ENCODE measurements around the gene SGMS1.

SGMS1 gene

DNA sequence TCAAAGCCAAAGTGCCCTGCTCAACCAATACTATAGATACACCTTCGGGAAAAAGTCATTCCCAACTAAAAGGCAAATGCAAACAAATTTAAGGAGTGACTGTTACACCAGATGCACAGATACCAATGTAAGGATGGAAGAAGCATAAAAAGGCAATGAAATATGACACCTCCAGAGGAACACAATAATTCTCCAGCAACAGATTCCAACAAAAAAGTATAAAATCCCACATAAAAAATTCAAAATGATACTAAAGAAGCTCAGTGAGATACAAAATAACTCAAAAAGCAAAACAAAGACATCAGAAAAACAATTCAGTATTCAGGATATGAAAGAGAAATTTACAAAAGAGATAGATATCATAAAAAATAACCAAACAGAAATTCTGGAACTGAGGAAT lies 328.4 kb downstream of the SGMS1 start:
- Histone ChIP-seq H3F3A (ENCODE audit: control insufficient read depth, insufficient read depth) (no peaks in the 10 kb centered on the region), H3K27me3 (ENCODE audit: control insufficient read depth, low read length) (no peaks in the 10 kb centered on the region), H3K4me2 (ENCODE audit: low read length) (no peak overlapping the region), H3K9me2 (replicated peaks; ENCODE audit: control insufficient read depth, low read length) (no peaks in the 10 kb centered on the region), H3K79me2 (ENCODE audit: control insufficient read depth, low read length) (no peaks in the 10 kb centered on the region), H3K27ac (ENCODE audit: low read depth, low read length) (no peak overlapping the region), H3K4me1 (ENCODE audit: control insufficient read depth, low read length) (no peaks in the 10 kb centered on the region), H4K20me1 (ENCODE audit: control insufficient read depth, insufficient read depth, low read depth, low read length) (no peaks in the 10 kb centered on the region), H3K36me3 (ENCODE audit: control insufficient read depth, low read length) (no peaks in the 10 kb centered on the region), H3K9me3 (ENCODE audit: control insufficient read depth, insufficient read depth, low read length) (no peaks in the 10 kb centered on the region; the same call in 1 of the 2 replicates), H3K4me3 (ENCODE audit: low read length) (no peak overlapping the region)
- no peak for TF ChIP-seq EZH2phosphoT487 (IDR thresholded peaks at IDR 0.05; ENCODE audit: borderline replicate concordance, low read length)

DNA sequence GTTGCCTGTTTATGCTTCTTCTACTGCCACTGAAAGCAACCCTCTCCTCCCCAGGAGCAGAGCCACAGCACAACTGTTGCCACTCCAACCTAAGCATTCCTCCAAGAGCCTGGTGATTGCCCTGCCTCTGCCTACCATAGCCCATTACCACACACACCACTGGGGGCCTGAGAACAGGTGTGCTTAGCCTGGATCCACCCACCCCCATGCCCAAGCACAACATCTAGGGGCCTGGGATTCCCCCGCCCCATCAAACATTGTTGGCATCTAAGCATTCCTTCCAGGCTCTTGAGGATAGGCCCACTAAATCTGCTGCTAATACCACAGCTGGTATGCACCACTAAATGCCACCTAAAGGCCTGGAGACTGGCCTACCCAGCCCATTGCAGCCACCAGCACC lies 329.2 kb downstream of the SGMS1 start:
- no peak overlapping the region for H3K4me3 ChIP-seq (ENCODE audit: low read length)
- H3K4me1 ChIP-seq (ENCODE audit: control insufficient read depth, low read length), result no peaks in the 10 kb centered on the region
- no peak overlapping the region for H3K27ac ChIP-seq (ENCODE audit: low read depth, low read length)
- H3K9me3 ChIP-seq (ENCODE audit: control insufficient read depth, insufficient read depth, low read length), result no peaks in the 10 kb centered on the region; the same call in 1 of the 2 replicates
- no peaks in the 10 kb centered on the region for H3F3A ChIP-seq (ENCODE audit: control insufficient read depth, insufficient read depth)
- no peaks in the 10 kb centered on the region for H3K27me3 ChIP-seq (ENCODE audit: control insufficient read depth, low read length)
- TF ChIP-seq EZH2phosphoT487 (IDR thresholded peaks at IDR 0.05; ENCODE audit: borderline replicate concordance, low read length), result no peak
- TF ChIP-seq, protein P1, sequence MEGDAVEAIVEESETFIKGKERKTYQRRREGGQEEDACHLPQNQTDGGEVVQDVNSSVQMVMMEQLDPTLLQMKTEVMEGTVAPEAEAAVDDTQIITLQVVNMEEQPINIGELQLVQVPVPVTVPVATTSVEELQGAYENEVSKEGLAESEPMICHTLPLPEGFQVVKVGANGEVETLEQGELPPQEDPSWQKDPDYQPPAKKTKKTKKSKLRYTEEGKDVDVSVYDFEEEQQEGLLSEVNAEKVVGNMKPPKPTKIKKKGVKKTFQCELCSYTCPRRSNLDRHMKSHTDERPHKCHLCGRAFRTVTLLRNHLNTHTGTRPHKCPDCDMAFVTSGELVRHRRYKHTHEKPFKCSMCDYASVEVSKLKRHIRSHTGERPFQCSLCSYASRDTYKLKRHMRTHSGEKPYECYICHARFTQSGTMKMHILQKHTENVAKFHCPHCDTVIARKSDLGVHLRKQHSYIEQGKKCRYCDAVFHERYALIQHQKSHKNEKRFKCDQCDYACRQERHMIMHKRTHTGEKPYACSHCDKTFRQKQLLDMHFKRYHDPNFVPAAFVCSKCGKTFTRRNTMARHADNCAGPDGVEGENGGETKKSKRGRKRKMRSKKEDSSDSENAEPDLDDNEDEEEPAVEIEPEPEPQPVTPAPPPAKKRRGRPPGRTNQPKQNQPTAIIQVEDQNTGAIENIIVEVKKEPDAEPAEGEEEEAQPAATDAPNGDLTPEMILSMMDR (IDR thresholded peaks at IDR 0.05; ENCODE audit: low read depth, low read length, poor library complexity, severe bottlenecking), result no peak
- H3K4me2 ChIP-seq (ENCODE audit: low read length), result no peak overlapping the region
- H3K36me3 ChIP-seq (ENCODE audit: control insufficient read depth, low read length), result no peaks in the 10 kb centered on the region
- H3K9me2 ChIP-seq (replicated peaks; ENCODE audit: control insufficient read depth, low read length), result no peaks in the 10 kb centered on the region
- no peaks in the 10 kb centered on the region for H4K20me1 ChIP-seq (ENCODE audit: control insufficient read depth, insufficient read depth, low read depth, low read length)
- no peaks in the 10 kb centered on the region for H3K79me2 ChIP-seq (ENCODE audit: control insufficient read depth, low read length)

DNA sequence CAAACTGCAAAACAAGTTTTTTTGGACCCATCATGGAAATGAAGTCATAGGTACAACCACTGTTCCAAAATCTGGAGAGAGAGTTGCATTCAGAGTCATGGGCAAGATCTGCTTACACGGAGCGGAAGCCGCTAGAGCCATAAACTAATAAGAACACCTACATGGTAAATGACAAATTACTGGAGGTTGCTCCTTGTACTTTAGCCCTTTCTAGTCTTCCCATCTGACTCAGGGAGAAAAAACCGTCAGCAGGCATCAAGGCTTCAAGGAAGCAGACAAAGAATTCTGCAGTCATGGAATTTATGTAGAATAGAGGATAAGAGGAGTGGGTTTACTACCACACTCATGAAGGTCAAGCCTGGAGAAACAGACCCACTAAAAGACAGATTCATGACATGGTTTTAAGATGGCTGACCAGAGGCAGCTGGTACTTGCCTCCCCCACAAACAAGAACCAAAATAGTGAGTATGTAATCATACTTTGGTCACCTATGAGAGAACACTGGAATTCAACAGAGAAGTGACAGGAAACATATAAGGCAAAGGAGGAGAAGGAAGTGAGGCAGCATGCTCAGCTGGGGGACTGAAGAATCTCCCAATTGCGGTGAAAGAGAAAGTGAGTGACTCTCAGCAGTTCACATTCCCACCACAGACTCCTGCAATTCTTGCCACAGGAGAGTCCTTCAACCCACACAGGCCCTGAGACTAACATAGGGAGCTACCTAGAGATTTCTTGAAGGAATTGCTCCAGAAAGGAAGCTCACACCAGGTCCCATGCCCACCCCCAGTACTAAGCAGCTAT lies 330.0 kb downstream of the SGMS1 start:
- Histone ChIP-seq H3K4me3 (ENCODE audit: low read length) (no peak overlapping the region), H3F3A (ENCODE audit: control insufficient read depth, insufficient read depth) (no peaks in the 10 kb centered on the region)

More for the DNA sequence above, 330.0 kb downstream of the SGMS1 start:
- no peaks in the 10 kb centered on the region; the same call in 1 of the 2 replicates for H3K9me3 ChIP-seq (ENCODE audit: control insufficient read depth, insufficient read depth, low read length)
- no peaks in the 10 kb centered on the region for H4K20me1 ChIP-seq (ENCODE audit: control insufficient read depth, insufficient read depth, low read depth, low read length)
- no peaks in the 10 kb centered on the region for H3K4me1 ChIP-seq (ENCODE audit: control insufficient read depth, low read length)
- no peak for TF ChIP-seq EZH2phosphoT487 (IDR thresholded peaks at IDR 0.05; ENCODE audit: borderline replicate concordance, low read length)
- TF ChIP-seq, protein P1 (IDR thresholded peaks at IDR 0.05; ENCODE audit: low read depth, low read length, poor library complexity, severe bottlenecking), result no peak
- H3K36me3 ChIP-seq (ENCODE audit: control insufficient read depth, low read length), result no peaks in the 10 kb centered on the region
- no peak overlapping the region for H3K27ac ChIP-seq (ENCODE audit: low read depth, low read length)
- H3K9me2 ChIP-seq (replicated peaks; ENCODE audit: control insufficient read depth, low read length), result no peaks in the 10 kb centered on the region
- no peaks in the 10 kb centered on the region for H3K27me3 ChIP-seq (ENCODE audit: control insufficient read depth, low read length)
- H3K4me2 ChIP-seq (ENCODE audit: low read length), result no peak overlapping the region
- no peaks in the 10 kb centered on the region for H3K79me2 ChIP-seq (ENCODE audit: control insufficient read depth, low read length)

All from DOHH2 (cell line).